Cerebellar nuclear complex (tissue), 1 donor: ENCODE data around the gene EFNB1.
A peak's percentile ranks its signal among the peaks of the same experiment; 100 is the strongest.
"Not testable (repeated sequence)": the region's sequence is repeated elsewhere in the genome, so short reads cannot be mapped to it uniquely, and the experiment has no call there.

ENCODE experiments used
- DNase-seq, 2 experiments: peaks; one replicate each; lab custom pipeline; 2025; lab: John Stamatoyannopoulos, UW

The EFNB1 gene

GRCh38 chrX:68828740-68829581 lies at the start of gene EFNB1:
EFNB1 (plus strand) TSS chrX:68829021; CDS start chrX:68829777, 756 bp downstream.
- peak; percentile 66 to 77 for DNase-seq

GRCh38 chrX:68781295-68781694 lies 47.5 kb upstream of the EFNB1 start:
- not testable (repeated sequence) for DNase-seq

- DNase-seq, result no peak
Observed at GRCh38 chrX:68784816-68785215, 44.0 kb upstream of the EFNB1 start.

GRCh38 chrX:68786581-68786980 lies 42.2 kb upstream of the EFNB1 start:
- not testable (repeated sequence) for DNase-seq

GRCh38 chrX:68789966-68790365 lies 38.9 kb upstream of the EFNB1 start:
- DNase-seq, result no peak

- no peak for DNase-seq
Observed at GRCh38 chrX:68792083-68792482, 36.7 kb upstream of the EFNB1 start.

- no peak for DNase-seq
Observed at GRCh38 chrX:68794461-68794860, 34.4 kb upstream of the EFNB1 start.

GRCh38 chrX:68795741-68796140 lies 33.1 kb upstream of the EFNB1 start:
- DNase-seq, result no peak

- DNase-seq, result not testable (repeated sequence)
Observed at GRCh38 chrX:68798400-68798799, 30.4 kb upstream of the EFNB1 start.

GRCh38 chrX:68801737-68802290 lies 27.0 kb upstream of the EFNB1 start:
- no peak for DNase-seq

- DNase-seq, result no peak
Observed at GRCh38 chrX:68807818-68808217, 21.0 kb upstream of the EFNB1 start.

GRCh38 chrX:68808686-68809357 lies 20.0 kb upstream of the EFNB1 start:
- no peak for DNase-seq

- DNase-seq, result no peak
Observed at GRCh38 chrX:68820476-68821110, 8.2 kb upstream of the EFNB1 start.

- no peak for DNase-seq
Observed at GRCh38 chrX:68821616-68822015, 7.2 kb upstream of the EFNB1 start.

- no peak for DNase-seq
Observed at GRCh38 chrX:68822641-68823410, 6.0 kb upstream of the EFNB1 start.

GRCh38 chrX:68823413-68824151 lies 5.2 kb upstream of the EFNB1 start:
- DNase-seq, result no peak

GRCh38 chrX:68824152-68824433 lies 4.7 kb upstream of the EFNB1 start:
- DNase-seq, result no peak

GRCh38 chrX:68824565-68825125 lies 4.2 kb upstream of the EFNB1 start:
- DNase-seq, result no peak

- DNase-seq, result no peak
Observed at GRCh38 chrX:68826113-68826980, 2.5 kb upstream of the EFNB1 start.

- DNase-seq, result no peak
Observed at GRCh38 chrX:68827256-68827655, 1.6 kb upstream of the EFNB1 start.
